RKO (cell line): ENCODE results near the gene LOXL1.
"Not testable (repeated sequence)": the region's sequence is repeated elsewhere in the genome, so short reads cannot be mapped to it uniquely, and the experiment has no call there.

Source experiments
- DNase-seq: peaks from one replicate; pipeline ENCODE4 v3.0.0-alpha.2; 2016; ENCODE audit warnings: low spot score

Gene LOXL1

DNA sequence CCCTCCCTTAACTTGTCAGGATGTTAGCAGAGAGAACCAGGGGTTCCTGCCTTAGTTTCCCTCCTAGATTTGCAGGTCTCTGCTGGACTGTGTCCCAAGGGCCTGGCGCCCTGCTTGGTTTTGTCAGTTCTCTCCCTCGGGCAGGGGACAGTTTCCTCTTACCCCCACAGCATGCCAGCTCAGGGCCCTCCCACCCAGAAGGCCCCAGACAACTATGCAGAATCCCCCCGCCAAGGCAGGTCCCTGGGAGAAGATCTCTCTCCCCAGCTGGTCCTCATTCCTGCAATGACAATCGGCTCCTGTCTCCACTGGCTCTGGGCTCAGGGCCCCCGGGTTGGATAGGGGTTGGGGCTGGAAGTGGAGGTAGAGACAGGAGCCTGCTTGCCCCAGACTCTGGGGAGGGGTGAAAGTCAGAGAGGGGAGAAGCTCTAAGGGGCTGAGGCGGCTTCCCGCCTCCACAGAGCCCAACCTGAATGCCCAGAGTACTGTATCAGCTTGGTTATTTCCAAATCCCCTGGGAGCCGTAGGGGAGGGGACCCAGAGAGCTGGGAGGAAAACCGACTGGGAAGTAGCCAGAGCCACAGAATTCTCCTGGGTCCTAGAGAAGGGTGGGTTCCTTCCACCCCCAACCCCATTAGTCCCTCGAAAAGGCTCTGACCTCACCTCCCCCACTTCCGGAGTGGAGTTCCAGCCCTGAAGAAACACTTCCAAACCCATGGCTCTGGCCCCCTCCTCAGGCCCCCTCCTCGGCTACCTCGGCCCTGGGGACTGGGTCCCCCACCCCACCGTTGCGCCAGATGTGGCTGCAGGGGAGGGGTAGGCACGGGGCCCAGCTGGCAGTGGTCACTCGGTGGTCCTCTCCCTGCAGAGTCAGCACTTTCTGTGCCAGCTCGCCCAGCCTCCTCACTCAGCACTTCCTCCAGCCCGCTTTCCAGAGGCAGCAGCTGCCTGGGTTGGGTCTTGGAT is 3.8 kb upstream of the LOXL1 start:
- no peak for DNase-seq

DNA sequence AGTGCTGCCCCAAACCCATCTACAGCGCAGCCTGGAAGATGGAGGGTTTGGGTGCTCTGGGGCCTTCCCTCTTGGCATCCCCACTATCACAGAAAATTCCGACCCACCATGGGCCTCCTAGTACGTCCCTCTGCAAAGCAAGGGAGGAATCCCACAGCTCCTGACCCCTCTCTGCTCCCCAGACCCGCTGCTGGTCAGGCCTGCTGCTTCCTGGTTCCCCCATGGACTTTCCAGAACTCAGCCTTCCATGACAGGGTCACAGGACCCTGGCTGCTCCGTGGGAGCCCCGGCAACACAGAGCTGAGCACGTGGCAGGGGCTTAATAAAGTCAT is 3.1 kb upstream of the LOXL1 start:
- no peak for DNase-seq

GRCh38 chr15:73923488-73924164 is 2.6 kb upstream of the LOXL1 start:
- no peak for DNase-seq

- DNase-seq: peak; percentile 66
Observed at GRCh38 chr15:73924171-73924921, 1.9 kb upstream of the LOXL1 start.

DNA sequence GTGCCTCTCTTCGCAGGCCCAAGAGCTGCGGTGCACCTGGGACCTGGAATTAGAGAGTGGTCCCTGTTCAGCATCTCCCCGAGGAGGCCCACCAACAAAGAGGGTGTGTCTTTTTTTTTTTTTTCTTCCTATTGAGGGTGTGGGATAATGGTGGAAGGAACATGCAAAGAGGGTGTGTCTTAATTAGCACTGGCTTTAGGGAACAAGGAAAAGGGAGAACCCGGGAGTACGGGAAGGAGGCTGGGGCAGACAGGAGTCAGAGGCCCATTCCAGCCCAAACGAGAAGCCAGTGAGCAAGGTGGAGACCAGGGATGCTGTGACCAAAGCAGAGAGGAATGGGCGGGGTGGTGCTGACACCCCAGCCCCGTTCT is 429 bp upstream of the LOXL1 start:
- no peak for DNase-seq

DNA sequence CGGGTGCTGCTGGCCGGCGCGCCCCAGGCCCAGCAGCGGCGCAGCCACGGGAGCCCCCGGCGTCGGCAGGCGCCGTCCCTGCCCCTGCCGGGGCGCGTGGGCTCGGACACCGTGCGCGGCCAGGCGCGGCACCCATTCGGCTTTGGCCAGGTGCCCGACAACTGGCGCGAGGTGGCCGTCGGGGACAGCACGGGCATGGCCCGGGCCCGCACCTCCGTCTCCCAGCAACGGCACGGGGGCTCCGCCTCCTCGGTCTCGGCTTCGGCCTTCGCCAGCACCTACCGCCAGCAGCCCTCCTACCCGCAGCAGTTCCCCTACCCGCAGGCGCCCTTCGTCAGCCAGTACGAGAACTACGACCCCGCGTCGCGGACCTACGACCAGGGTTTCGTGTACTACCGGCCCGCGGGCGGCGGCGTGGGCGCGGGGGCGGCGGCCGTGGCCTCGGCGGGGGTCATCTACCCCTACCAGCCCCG is 777 bp downstream of the LOXL1 start:
- peak; percentile 22 for DNase-seq

DNA sequence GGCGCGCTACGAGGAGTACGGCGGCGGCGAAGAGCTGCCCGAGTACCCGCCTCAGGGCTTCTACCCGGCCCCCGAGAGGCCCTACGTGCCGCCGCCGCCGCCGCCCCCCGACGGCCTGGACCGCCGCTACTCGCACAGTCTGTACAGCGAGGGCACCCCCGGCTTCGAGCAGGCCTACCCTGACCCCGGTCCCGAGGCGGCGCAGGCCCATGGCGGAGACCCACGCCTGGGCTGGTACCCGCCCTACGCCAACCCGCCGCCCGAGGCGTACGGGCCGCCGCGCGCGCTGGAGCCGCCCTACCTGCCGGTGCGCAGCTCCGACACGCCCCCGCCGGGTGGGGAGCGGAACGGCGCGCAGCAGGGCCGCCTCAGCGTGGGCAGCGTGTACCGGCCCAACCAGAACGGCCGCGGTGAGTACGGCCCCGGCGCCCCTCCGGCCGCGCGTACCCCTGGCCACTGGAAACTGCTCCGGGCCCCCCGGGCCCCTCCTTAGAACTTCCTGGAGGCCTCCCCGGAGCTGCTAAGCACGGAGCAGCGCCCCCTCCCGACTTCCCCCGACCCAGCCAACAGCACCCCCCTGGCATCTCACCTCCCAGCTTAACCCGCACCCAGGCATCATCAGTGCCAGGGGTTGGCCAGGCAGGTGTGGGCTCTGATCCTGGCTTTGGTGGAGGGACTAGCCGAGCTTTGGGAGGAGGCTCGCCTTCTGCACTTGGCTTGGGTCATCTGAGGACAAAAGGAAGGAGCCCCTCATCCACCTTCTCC is 1.4 kb downstream of the LOXL1 start:
- peak; percentile 49 for DNase-seq

GRCh38 chr15:73928241-73928579 is 1.9 kb downstream of the LOXL1 start:
- no peak for DNase-seq

GRCh38 chr15:73928971-73929627 is 2.8 kb downstream of the LOXL1 start:
- no peak for DNase-seq

GRCh38 chr15:73930371-73930770 is 4.1 kb downstream of the LOXL1 start:
- DNase-seq: no peak

DNA sequence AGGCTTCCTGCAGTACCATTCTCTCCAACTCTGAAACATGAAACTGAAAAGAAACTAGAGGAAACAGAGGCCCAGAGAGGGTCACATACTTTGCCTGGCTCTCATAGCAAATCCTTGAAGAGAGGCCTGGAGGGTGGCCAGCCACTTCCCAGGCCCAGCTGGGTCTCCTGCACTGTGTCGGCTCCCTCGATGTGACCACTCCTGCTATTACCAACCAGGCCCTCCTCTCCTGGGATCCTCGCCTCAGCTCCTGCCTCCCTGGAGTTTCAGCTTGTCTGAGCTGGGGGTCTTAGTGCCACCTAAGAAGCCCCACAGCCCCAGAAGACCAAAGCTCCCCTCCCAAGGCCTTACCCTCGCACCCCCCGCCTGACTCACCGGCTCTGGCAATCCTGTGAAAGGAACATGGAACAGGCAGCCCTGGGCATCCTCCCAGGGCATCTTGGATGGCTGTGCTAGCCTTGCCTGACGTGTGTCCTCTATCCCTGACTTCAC is 4.6 kb downstream of the LOXL1 start:
- no peak for DNase-seq

DNA sequence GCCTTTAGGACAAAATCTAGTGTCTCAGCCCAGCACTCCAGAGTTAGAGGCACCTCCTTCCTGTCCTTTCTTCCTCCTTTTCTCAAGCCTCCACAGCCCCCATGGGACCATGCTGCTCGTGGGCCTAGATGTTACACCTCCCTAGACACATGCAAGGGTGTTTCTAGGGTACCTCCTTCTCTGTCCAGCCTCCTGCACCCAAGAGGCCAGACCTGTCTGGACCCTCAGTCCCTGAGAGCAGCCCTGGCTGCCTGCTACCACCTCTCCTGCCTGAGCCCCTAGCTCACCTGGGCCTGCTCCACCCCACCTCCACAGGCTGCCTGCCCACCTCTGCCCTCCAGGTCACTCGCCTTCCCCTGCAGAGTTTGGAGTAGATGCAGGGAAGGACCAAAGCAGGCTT is 5.2 kb downstream of the LOXL1 start:
- DNase-seq: no peak

GRCh38 chr15:73932381-73933191 is 6.3 kb downstream of the LOXL1 start:
- no peak for DNase-seq

GRCh38 chr15:73934281-73934680 is 8.0 kb downstream of the LOXL1 start:
- DNase-seq: no peak

DNA sequence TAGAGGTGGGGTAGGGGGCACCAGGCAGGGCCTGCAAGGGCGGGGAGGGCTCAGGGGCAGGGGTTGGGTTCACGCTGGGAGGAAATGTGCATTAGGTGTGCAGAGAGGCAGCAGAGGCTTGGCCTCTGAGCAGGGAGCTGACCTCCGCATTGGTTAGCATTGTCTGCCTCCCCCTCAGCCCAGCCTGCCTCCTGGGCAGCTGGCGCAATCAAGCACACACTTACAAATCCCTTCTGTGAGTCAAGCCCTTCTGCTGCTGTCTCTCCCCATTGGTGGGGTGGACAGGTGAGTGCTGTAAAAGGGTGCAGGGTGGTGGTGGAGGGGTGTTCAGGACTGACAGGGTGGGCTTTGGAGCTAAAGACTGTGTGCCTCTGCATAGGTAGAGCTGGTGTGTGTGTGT is 9.3 kb downstream of the LOXL1 start:
- no peak for DNase-seq

DNA sequence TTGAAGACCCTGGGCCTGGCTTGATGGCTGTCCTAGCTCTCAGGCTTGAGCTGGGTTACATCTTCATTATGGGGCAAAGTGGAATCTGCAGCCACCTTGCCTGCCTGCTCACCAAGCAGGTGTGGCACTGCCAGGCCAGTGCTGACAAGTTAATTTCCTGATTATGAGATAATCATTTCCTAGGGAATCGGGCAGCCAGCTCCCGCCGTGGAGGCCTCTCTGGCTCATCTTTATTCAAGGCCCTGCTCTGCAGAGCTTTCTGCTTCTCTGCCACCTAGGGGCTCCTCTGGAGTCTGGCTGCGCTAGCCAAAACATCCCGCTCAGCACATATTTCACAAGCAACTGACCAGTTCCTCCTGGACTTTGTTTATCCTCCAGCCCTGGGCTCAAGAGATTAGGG is 9.9 kb downstream of the LOXL1 start:
- no peak for DNase-seq

- DNase-seq: no peak
Observed at GRCh38 chr15:73936588-73937290, 10.5 kb downstream of the LOXL1 start.

- DNase-seq: no peak
Observed at GRCh38 chr15:73937296-73937695, 11.0 kb downstream of the LOXL1 start.

DNA sequence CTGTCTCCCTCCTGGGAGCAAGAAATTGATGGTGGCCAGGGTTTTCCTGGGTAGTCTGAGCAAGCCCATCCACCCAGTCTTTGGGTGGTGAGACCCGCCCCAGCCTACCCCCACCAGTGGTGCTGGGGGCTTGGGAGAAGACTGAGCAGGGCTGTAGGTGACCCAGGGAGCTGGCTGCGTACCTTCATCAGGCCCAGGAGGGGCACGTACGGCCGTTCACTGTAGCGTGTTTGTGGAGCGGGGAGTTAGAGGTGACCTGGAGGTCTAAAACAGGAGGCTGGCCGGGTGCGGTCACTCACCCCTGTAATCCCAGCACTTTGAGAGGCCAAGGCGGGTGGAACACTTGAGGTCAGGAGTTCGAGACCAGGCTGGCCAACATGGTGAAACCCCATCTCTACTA is 11.5 kb downstream of the LOXL1 start:
- DNase-seq: no peak

GRCh38 chr15:73938516-73938915 is 12.3 kb downstream of the LOXL1 start:
- not testable (repeated sequence) for DNase-seq
